Thoracic aorta (tissue), 2 donors: Measurements from ENCODE around the gene SRRM4. TPM values are rescaled to one million over a fixed set of nuclear protein-coding genes. Genes with fewer than 3 reads are reported as not detected.

Experiments used
- ATAC-seq: fragments of 150-250 bp; one replicate; pipeline ENCODE4 v1.8.0; 2017; ENCODE audit warnings: low read depth; ENCODE audit not compliant: insufficient number of reproducible peaks, low FRiP score
- DNase-seq: peaks from one replicate; pipeline ENCODE4 v3.0.0-alpha.2; 2020; ENCODE audit warnings: low spot score
- H3K27ac ChIP-seq, 2 donors: fragments of 200-600 bp; sonication (generic); 1 replicate in 1 of 2; 2 replicates in 1 of 2; pipeline ENCODE4 v1.5.1; 2016; ENCODE audit warnings: mild to moderate bottlenecking in 2 of 2, moderate library complexity in 2 of 2
- H3K27me3 ChIP-seq: fragments of 200-600 bp; sonication (generic); replicated peaks from 2 replicates; pipeline ENCODE4 v1.6.0; 2016; ENCODE audit warnings: mild to moderate bottlenecking; ENCODE audit not compliant: insufficient read depth
- H3K36me3 ChIP-seq: fragments of 200-600 bp; sonication (generic); one replicate; pipeline ENCODE4 v1.5.1; 2016
- H3K4me1 ChIP-seq, 2 donors: fragments of 200-600 bp; sonication (generic); 1 replicate in 1 of 2; 2 replicates in 1 of 2; pipeline versions ENCODE4 v1.5.1 to v1.6.0; 2016; ENCODE audit warnings: low read depth in 2 of 2, mild to moderate bottlenecking in 1 of 2; ENCODE audit not compliant: control insufficient read depth in 1 of 2
- H3K4me3 ChIP-seq: fragments of 200-600 bp; sonication (generic); 2 replicates; pipeline ENCODE4 v1.5.1; 2016; ENCODE audit warnings: mild to moderate bottlenecking
- H3K9me3 ChIP-seq: fragments of 200-600 bp; sonication (generic); 2 replicates; pipeline ENCODE4 v1.5.1; 2016
- CTCF ChIP-seq: fragments of 200-600 bp; sonication (generic); IDR thresholded peaks from one replicate; pipeline ENCODE4 v1.5.1; 2019; ENCODE audit warnings: antibody characterized with exemption
- total RNA-seq, 2 donors: library from RNA; depleted of rRNA; stranded (reverse); fragments of >200 nt; gene quantifications; one replicate each; pipeline versions ENCODE4 v1.1.0 to v1.2.3, GENCODE V29; 2016

SRRM4 gene
- total RNA-seq, 2 donors from 2014 or later, result 0.21 TPM; not detected in 1

GRCh38 chr12:119130523-119130922, 149.2 kb downstream of the SRRM4 start:
- Histone ChIP-seq H3K4me1 (no peaks in the 10 kb centered on the region), H3K4me3 (no peak overlapping the region), H3K27me3 (no peaks in the 10 kb centered on the region), H3K36me3 (no peaks in the 10 kb centered on the region), H3K27ac (no peak overlapping the region), H3K9me3 (peaks cover 5% of the 10 kb centered on the region)
- DNase-seq (no peak), ATAC-seq (no peak)
- no peak for TF ChIP-seq CTCF

GRCh38 chr12:119134284-119135072, 153.1 kb downstream of the SRRM4 start:
- Histone ChIP-seq H3K36me3 (no peaks in the 10 kb centered on the region), H3K9me3 (peaks cover 5% of the 10 kb centered on the region), H3K27ac (no peak overlapping the region), H3K27me3 (no peaks in the 10 kb centered on the region), H3K4me3 (no peak overlapping the region), H3K4me1 (no peaks in the 10 kb centered on the region)
- no peak for TF ChIP-seq CTCF
- ATAC-seq (no peak), DNase-seq (no peak)

GRCh38 chr12:119136811-119137410, 155.6 kb downstream of the SRRM4 start:
- H3K9me3 ChIP-seq, result peaks cover 5% of the 10 kb centered on the region
- no peak overlapping the region for H3K4me3 ChIP-seq
- no peak overlapping the region for H3K27ac ChIP-seq
- TF ChIP-seq CTCF, result no peak
- ATAC-seq, result no peak
- H3K27me3 ChIP-seq, result no peaks in the 10 kb centered on the region
- H3K36me3 ChIP-seq, result no peaks in the 10 kb centered on the region
- no peak for DNase-seq
- H3K4me1 ChIP-seq, result no peaks in the 10 kb centered on the region

GRCh38 chr12:119139448-119139847, 158.1 kb downstream of the SRRM4 start:
- H3K4me1 ChIP-seq, result no peaks in the 10 kb centered on the region
- no peak overlapping the region for H3K4me3 ChIP-seq
- TF ChIP-seq CTCF, result no peak
- no peaks in the 10 kb centered on the region for H3K36me3 ChIP-seq
- no peaks in the 10 kb centered on the region for H3K9me3 ChIP-seq
- DNase-seq (no peak), ATAC-seq (no peak)
- no peaks in the 10 kb centered on the region for H3K27me3 ChIP-seq
- no peak overlapping the region for H3K27ac ChIP-seq

GRCh38 chr12:119145367-119145766, 164.0 kb downstream of the SRRM4 start:
- Histone ChIP-seq H3K4me1 (no peaks in the 10 kb centered on the region), H3K9me3 (no peaks in the 10 kb centered on the region), H3K4me3 (no peak overlapping the region), H3K27ac (no peak overlapping the region), H3K36me3 (no peaks in the 10 kb centered on the region), H3K27me3 (no peaks in the 10 kb centered on the region)
- DNase-seq (no peak), ATAC-seq (no peak)
- TF ChIP-seq CTCF, result no peak
